HL-60 (cell line): ENCODE data around the gene SEPSECS.

Experiments used
- DNase-seq, 2 experiments: peaks; one replicate each; pipeline ENCODE4 v3.0.0-alpha.2; 2010 to 2020; ENCODE audit warnings: low read depth in 1 of 2, low spot score in 1 of 2
- H3K27ac ChIP-seq: fragments of 250-450 bp; sonication (Bioruptor Pico); replicated peaks from 2 replicates; pipeline ENCODE4 v1.5.1; 2020; ENCODE audit warnings: mild to moderate bottlenecking, moderate library complexity
- H3K27me3 ChIP-seq: fragments of 250-450 bp; sonication (Bioruptor Pico); 2 replicates; pipeline ENCODE4 v1.5.1; 2021; ENCODE audit warnings: mild to moderate bottlenecking, moderate library complexity; ENCODE audit not compliant: insufficient read depth, poor library complexity, severe bottlenecking
- H3K4me3 ChIP-seq: replicated peaks from 2 replicates; pipeline ENCODE4 v1.5.1; 2011; ENCODE audit warnings: mild to moderate bottlenecking, control low read depth, low read length; ENCODE audit not compliant: insufficient read depth
- GABPA ChIP-seq: IDR thresholded peaks from 2 replicates; pipeline ENCODE4 v1.6.1; 2012; ENCODE audit warnings: low read depth
- POLR2AphosphoS5 ChIP-seq: IDR thresholded peaks from 2 replicates; pipeline ENCODE4 v1.6.1; 2012; ENCODE audit warnings: low read depth
- SPI1 ChIP-seq: IDR thresholded peaks from 2 replicates; pipeline ENCODE4 v1.6.1; 2012; ENCODE audit warnings: low read depth, mild to moderate bottlenecking, borderline replicate concordance
- TF ChIP-seq, protein P1 (sequence below): IDR thresholded peaks from one replicate; pipeline ENCODE4 v1.5.1; 2011; ENCODE audit warnings: low read length, control low read depth, inconsistent platforms; ENCODE audit not compliant: insufficient read depth
- TF ChIP-seq, protein P2 (sequence below): IDR thresholded peaks from 2 replicates; pipeline ENCODE4 v1.6.1; 2012; ENCODE audit warnings: low read depth; ENCODE audit not compliant: insufficient replicate concordance

The SEPSECS gene

GRCh38 chr4:25141592-25141991 is 18.7 kb downstream of the SEPSECS start:
- TF ChIP-seq SPI1 (no peak), GABPA (no peak), POLR2AphosphoS5 (no peak)
- TF ChIP-seq, protein P1, sequence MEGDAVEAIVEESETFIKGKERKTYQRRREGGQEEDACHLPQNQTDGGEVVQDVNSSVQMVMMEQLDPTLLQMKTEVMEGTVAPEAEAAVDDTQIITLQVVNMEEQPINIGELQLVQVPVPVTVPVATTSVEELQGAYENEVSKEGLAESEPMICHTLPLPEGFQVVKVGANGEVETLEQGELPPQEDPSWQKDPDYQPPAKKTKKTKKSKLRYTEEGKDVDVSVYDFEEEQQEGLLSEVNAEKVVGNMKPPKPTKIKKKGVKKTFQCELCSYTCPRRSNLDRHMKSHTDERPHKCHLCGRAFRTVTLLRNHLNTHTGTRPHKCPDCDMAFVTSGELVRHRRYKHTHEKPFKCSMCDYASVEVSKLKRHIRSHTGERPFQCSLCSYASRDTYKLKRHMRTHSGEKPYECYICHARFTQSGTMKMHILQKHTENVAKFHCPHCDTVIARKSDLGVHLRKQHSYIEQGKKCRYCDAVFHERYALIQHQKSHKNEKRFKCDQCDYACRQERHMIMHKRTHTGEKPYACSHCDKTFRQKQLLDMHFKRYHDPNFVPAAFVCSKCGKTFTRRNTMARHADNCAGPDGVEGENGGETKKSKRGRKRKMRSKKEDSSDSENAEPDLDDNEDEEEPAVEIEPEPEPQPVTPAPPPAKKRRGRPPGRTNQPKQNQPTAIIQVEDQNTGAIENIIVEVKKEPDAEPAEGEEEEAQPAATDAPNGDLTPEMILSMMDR, result no peak
- TF ChIP-seq, protein P2, sequence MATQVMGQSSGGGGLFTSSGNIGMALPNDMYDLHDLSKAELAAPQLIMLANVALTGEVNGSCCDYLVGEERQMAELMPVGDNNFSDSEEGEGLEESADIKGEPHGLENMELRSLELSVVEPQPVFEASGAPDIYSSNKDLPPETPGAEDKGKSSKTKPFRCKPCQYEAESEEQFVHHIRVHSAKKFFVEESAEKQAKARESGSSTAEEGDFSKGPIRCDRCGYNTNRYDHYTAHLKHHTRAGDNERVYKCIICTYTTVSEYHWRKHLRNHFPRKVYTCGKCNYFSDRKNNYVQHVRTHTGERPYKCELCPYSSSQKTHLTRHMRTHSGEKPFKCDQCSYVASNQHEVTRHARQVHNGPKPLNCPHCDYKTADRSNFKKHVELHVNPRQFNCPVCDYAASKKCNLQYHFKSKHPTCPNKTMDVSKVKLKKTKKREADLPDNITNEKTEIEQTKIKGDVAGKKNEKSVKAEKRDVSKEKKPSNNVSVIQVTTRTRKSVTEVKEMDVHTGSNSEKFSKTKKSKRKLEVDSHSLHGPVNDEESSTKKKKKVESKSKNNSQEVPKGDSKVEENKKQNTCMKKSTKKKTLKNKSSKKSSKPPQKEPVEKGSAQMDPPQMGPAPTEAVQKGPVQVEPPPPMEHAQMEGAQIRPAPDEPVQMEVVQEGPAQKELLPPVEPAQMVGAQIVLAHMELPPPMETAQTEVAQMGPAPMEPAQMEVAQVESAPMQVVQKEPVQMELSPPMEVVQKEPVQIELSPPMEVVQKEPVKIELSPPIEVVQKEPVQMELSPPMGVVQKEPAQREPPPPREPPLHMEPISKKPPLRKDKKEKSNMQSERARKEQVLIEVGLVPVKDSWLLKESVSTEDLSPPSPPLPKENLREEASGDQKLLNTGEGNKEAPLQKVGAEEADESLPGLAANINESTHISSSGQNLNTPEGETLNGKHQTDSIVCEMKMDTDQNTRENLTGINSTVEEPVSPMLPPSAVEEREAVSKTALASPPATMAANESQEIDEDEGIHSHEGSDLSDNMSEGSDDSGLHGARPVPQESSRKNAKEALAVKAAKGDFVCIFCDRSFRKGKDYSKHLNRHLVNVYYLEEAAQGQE, result no peak
- no peak overlapping the region for H3K27ac ChIP-seq
- H3K27me3 ChIP-seq, result no peaks in the 10 kb centered on the region
- DNase-seq, result no peak
- H3K4me3 ChIP-seq, result no peak overlapping the region

DNA sequence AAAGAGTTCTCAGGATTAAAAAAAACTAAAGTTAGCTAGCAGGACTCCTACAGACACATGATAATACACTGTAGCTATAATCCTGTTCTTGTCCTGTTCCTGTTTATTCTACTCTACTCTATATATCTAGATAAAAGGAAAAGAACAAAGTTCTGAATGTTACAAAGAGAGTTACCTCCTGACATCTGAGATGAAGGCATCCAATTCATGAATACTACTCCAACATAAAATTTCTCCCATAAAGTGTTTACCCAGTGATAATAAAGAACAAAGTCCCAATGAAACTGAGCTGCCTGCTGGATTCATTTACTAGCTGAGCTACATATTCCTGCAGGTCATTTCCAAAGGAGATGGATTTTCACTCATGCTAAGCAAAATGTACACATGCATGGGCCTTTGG is 27.1 kb downstream of the SEPSECS start:
- no peak for DNase-seq
- no peaks in the 10 kb centered on the region for H3K27me3 ChIP-seq
- TF ChIP-seq SPI1, result no peak
- TF ChIP-seq, protein P2, result no peak
- TF ChIP-seq, protein P1, result no peak
- H3K27ac ChIP-seq, result no peak overlapping the region
- no peak overlapping the region for H3K4me3 ChIP-seq

DNA sequence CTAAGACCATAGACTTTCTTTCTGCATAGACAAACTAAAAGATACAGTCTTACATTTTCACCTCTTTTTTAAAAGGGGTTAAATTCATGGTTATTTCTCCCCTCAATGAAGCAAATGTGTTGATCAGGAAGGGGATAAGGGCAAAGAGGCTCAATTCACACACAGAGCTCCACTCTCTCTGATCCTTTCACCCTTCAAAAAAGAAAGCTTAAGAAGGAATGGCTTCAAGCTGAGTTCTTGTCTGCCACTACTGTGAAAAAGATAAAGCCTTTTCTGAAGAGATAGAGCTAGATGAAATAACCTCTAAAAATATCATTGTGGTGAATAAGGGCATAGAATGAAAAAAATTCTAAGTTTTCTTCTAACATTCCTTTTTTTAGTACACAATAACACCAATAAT is 28.3 kb downstream of the SEPSECS start:
- H3K27ac ChIP-seq, result no peak overlapping the region

More for the DNA sequence above, 28.3 kb downstream of the SEPSECS start:
- TF ChIP-seq POLR2AphosphoS5 (no peak), SPI1 (no peak), GABPA (no peak)
- TF ChIP-seq, protein P1, result no peak
- TF ChIP-seq, protein P2, result no peak
- no peak for DNase-seq
- no peak overlapping the region for H3K4me3 ChIP-seq
- H3K27me3 ChIP-seq, result no peaks in the 10 kb centered on the region
